ENCODE results near the gene MMP21. TPM values are rescaled to one million over a fixed set of nuclear protein-coding genes. Genes with fewer than 3 reads are reported as not detected.

Gene MMP21
- polyA plus RNA-seq, 2 donors, result 0.02 to 0.04 TPM

- Histone ChIP-seq H3K4me1 (ENCODE audit: control insufficient read depth in 2 of 2, insufficient read depth in 2 of 2, low read length in 1 of 2) (no peaks in the 10 kb centered on the region), H3K9me3 (ENCODE audit: control insufficient read depth in 2 of 2, insufficient read depth in 1 of 2, low read depth in 1 of 2, low read length in 1 of 2) (no peaks in the 10 kb centered on the region), H3K36me3 (ENCODE audit: control insufficient read depth in 2 of 2, insufficient read depth in 2 of 2, low read length in 1 of 2) (peaks cover 12 to 14% of the 10 kb centered on the region in 2 donors), H3K27ac (ENCODE audit: low read depth in 2 of 2, low read length in 1 of 2) (no peak overlapping the region), H3K27me3 (ENCODE audit: control insufficient read depth in 1 of 2, insufficient read depth in 2 of 2, low read length in 2 of 2) (no peaks in the 10 kb centered on the region), H3K4me3 (ENCODE audit: low read depth in 1 of 2, low read length in 2 of 2) (no peak overlapping the region)
- 74 to 89% methylated on average over 1 of the region's 1 CpG for WGBS, 2 donors
These were observed 35.6 kb upstream of the MMP21 start for GRCh38 chr10:125811251-125811650.

GRCh38 chr10:125808047-125808446 is 32.4 kb upstream of the MMP21 start:
- Histone ChIP-seq H3K4me3 (ENCODE audit: low read depth in 1 of 2, low read length in 2 of 2) (no peak overlapping the region), H3K4me1 (ENCODE audit: control insufficient read depth in 2 of 2, insufficient read depth in 2 of 2, low read length in 1 of 2) (no peaks in the 10 kb centered on the region), H3K9me3 (ENCODE audit: control insufficient read depth in 2 of 2, insufficient read depth in 1 of 2, low read depth in 1 of 2, low read length in 1 of 2) (no peaks in the 10 kb centered on the region), H3K36me3 (ENCODE audit: control insufficient read depth in 2 of 2, insufficient read depth in 2 of 2, low read length in 1 of 2) (peaks cover 8 to 15% of the 10 kb centered on the region in 2 donors), H3K27me3 (ENCODE audit: control insufficient read depth in 1 of 2, insufficient read depth in 2 of 2, low read length in 2 of 2) (no peaks in the 10 kb centered on the region), H3K27ac (ENCODE audit: low read depth in 2 of 2, low read length in 1 of 2) (no peak overlapping the region)
- 76 to 92% methylated on average over 1 of the region's 1 CpG for WGBS, 2 donors

- Histone ChIP-seq H3K9me3 (ENCODE audit: control insufficient read depth in 2 of 2, insufficient read depth in 1 of 2, low read depth in 1 of 2, low read length in 1 of 2) (no peaks in the 10 kb centered on the region), H3K4me1 (ENCODE audit: control insufficient read depth in 2 of 2, insufficient read depth in 2 of 2, low read length in 1 of 2) (peaks cover 0 to 2% of the 10 kb centered on the region in 2 donors), H3K27me3 (ENCODE audit: control insufficient read depth in 1 of 2, insufficient read depth in 2 of 2, low read length in 2 of 2) (no peaks in the 10 kb centered on the region), H3K36me3 (ENCODE audit: control insufficient read depth in 2 of 2, insufficient read depth in 2 of 2, low read length in 1 of 2) (peaks cover 8 to 24% of the 10 kb centered on the region in 2 donors), H3K27ac (ENCODE audit: low read depth in 2 of 2, low read length in 1 of 2) (no peak overlapping the region), H3K4me3 (ENCODE audit: low read depth in 1 of 2, low read length in 2 of 2) (no peak overlapping the region)
- 80 to 87% methylated on average over 7 of the region's 7 CpGs for WGBS, 2 donors
These were observed 27.1 kb upstream of the MMP21 start for GRCh38 chr10:125802739-125803138.

- Histone ChIP-seq H3K36me3 (ENCODE audit: control insufficient read depth in 2 of 2, insufficient read depth in 2 of 2, low read length in 1 of 2) (peaks cover 8 to 27% of the 10 kb centered on the region in 2 donors), H3K4me1 (ENCODE audit: control insufficient read depth in 2 of 2, insufficient read depth in 2 of 2, low read length in 1 of 2) (peaks cover 0 to 2% of the 10 kb centered on the region in 2 donors), H3K27ac (ENCODE audit: low read depth in 2 of 2, low read length in 1 of 2) (no peak overlapping the region), H3K27me3 (ENCODE audit: control insufficient read depth in 1 of 2, insufficient read depth in 2 of 2, low read length in 2 of 2) (no peaks in the 10 kb centered on the region), H3K4me3 (ENCODE audit: low read depth in 1 of 2, low read length in 2 of 2) (no peak overlapping the region), H3K9me3 (ENCODE audit: control insufficient read depth in 2 of 2, insufficient read depth in 1 of 2, low read depth in 1 of 2, low read length in 1 of 2) (no peaks in the 10 kb centered on the region)
- WGBS, 2 donors, result 65 to 83% methylated on average over 5 of the region's 5 CpGs
These were observed 26.5 kb upstream of the MMP21 start for GRCh38 chr10:125802131-125802530.

GRCh38 chr10:125801574-125801973 is 26.0 kb upstream of the MMP21 start:
- H3K9me3 ChIP-seq (ENCODE audit: control insufficient read depth in 2 of 2, insufficient read depth in 1 of 2, low read depth in 1 of 2, low read length in 1 of 2), result no peaks in the 10 kb centered on the region
- no peaks in the 10 kb centered on the region for H3K27me3 ChIP-seq (ENCODE audit: control insufficient read depth in 1 of 2, insufficient read depth in 2 of 2, low read length in 2 of 2)
- H3K36me3 ChIP-seq (ENCODE audit: control insufficient read depth in 2 of 2, insufficient read depth in 2 of 2, low read length in 1 of 2), result peaks cover 8 to 27% of the 10 kb centered on the region in 2 donors
- H3K27ac ChIP-seq (ENCODE audit: low read depth in 2 of 2, low read length in 1 of 2), result no peak overlapping the region
- no peak overlapping the region for H3K4me3 ChIP-seq (ENCODE audit: low read depth in 1 of 2, low read length in 2 of 2)
- peaks cover 0 to 2% of the 10 kb centered on the region in 2 donors for H3K4me1 ChIP-seq (ENCODE audit: control insufficient read depth in 2 of 2, insufficient read depth in 2 of 2, low read length in 1 of 2)
- WGBS, 2 donors, result 75 to 80% methylated on average over 1 of the region's 1 CpG

GRCh38 chr10:125799451-125800182 is 24.0 kb upstream of the MMP21 start:
- peaks cover 0 to 2% of the 10 kb centered on the region in 2 donors for H3K4me1 ChIP-seq (ENCODE audit: control insufficient read depth in 2 of 2, insufficient read depth in 2 of 2, low read length in 1 of 2)
- H3K27me3 ChIP-seq (ENCODE audit: control insufficient read depth in 1 of 2, insufficient read depth in 2 of 2, low read length in 2 of 2), result no peaks in the 10 kb centered on the region
- 93 to 94% methylated on average over 8 of the region's 8 CpGs for WGBS, 2 donors
- H3K9me3 ChIP-seq (ENCODE audit: control insufficient read depth in 2 of 2, insufficient read depth in 1 of 2, low read depth in 1 of 2, low read length in 1 of 2), result no peaks in the 10 kb centered on the region
- H3K4me3 ChIP-seq (ENCODE audit: low read depth in 1 of 2, low read length in 2 of 2), result no peak overlapping the region
- no peak overlapping the region for H3K27ac ChIP-seq (ENCODE audit: low read depth in 2 of 2, low read length in 1 of 2)
- peaks cover 8 to 25% of the 10 kb centered on the region in 2 donors for H3K36me3 ChIP-seq (ENCODE audit: control insufficient read depth in 2 of 2, insufficient read depth in 2 of 2, low read length in 1 of 2)

GRCh38 chr10:125797994-125798662 is 22.5 kb upstream of the MMP21 start:
- WGBS, 2 donors, result 53 to 65% methylated on average over 5 of the region's 5 CpGs
- Histone ChIP-seq H3K36me3 (ENCODE audit: control insufficient read depth in 2 of 2, insufficient read depth in 2 of 2, low read length in 1 of 2) (peaks cover 13 to 31% of the 10 kb centered on the region in 2 donors), H3K27ac (ENCODE audit: low read depth in 2 of 2, low read length in 1 of 2) (no peak overlapping the region), H3K4me3 (ENCODE audit: low read depth in 1 of 2, low read length in 2 of 2) (no peak overlapping the region), H3K4me1 (ENCODE audit: control insufficient read depth in 2 of 2, insufficient read depth in 2 of 2, low read length in 1 of 2) (peaks cover 0 to 2% of the 10 kb centered on the region in 2 donors), H3K27me3 (ENCODE audit: control insufficient read depth in 1 of 2, insufficient read depth in 2 of 2, low read length in 2 of 2) (no peaks in the 10 kb centered on the region), H3K9me3 (ENCODE audit: control insufficient read depth in 2 of 2, insufficient read depth in 1 of 2, low read depth in 1 of 2, low read length in 1 of 2) (no peaks in the 10 kb centered on the region)

GRCh38 chr10:125797424-125797823 is 21.8 kb upstream of the MMP21 start:
- H3K27me3 ChIP-seq (ENCODE audit: control insufficient read depth in 1 of 2, insufficient read depth in 2 of 2, low read length in 2 of 2), result no peaks in the 10 kb centered on the region
- no peaks in the 10 kb centered on the region for H3K4me1 ChIP-seq (ENCODE audit: control insufficient read depth in 2 of 2, insufficient read depth in 2 of 2, low read length in 1 of 2)
- no peaks in the 10 kb centered on the region for H3K9me3 ChIP-seq (ENCODE audit: control insufficient read depth in 2 of 2, insufficient read depth in 1 of 2, low read depth in 1 of 2, low read length in 1 of 2)
- no peak overlapping the region for H3K27ac ChIP-seq (ENCODE audit: low read depth in 2 of 2, low read length in 1 of 2)
- WGBS, 2 donors, result 84 to 91% methylated on average over 8 of the region's 8 CpGs
- no peak overlapping the region for H3K4me3 ChIP-seq (ENCODE audit: low read depth in 1 of 2, low read length in 2 of 2)
- peaks cover 14 to 33% of the 10 kb centered on the region in 2 donors for H3K36me3 ChIP-seq (ENCODE audit: control insufficient read depth in 2 of 2, insufficient read depth in 2 of 2, low read length in 1 of 2)

- WGBS, 2 donors, result 82 to 83% methylated on average over 8 of the region's 8 CpGs
- no peak overlapping the region for H3K27ac ChIP-seq (ENCODE audit: low read depth in 2 of 2, low read length in 1 of 2)
- H3K9me3 ChIP-seq (ENCODE audit: control insufficient read depth in 2 of 2, insufficient read depth in 1 of 2, low read depth in 1 of 2, low read length in 1 of 2), result no peaks in the 10 kb centered on the region
- no peak overlapping the region for H3K4me3 ChIP-seq (ENCODE audit: low read depth in 1 of 2, low read length in 2 of 2)
- no peaks in the 10 kb centered on the region for H3K27me3 ChIP-seq (ENCODE audit: control insufficient read depth in 1 of 2, insufficient read depth in 2 of 2, low read length in 2 of 2)
- peaks cover 14 to 32% of the 10 kb centered on the region in 2 donors for H3K36me3 ChIP-seq (ENCODE audit: control insufficient read depth in 2 of 2, insufficient read depth in 2 of 2, low read length in 1 of 2)
- H3K4me1 ChIP-seq (ENCODE audit: control insufficient read depth in 2 of 2, insufficient read depth in 2 of 2, low read length in 1 of 2), result no peaks in the 10 kb centered on the region
These were observed 20.1 kb upstream of the MMP21 start for GRCh38 chr10:125795637-125796190.

All from esophagus (tissue), 2 donors.